ENCODE results near the gene SLC22A1.

Gene SLC22A1

DNA sequence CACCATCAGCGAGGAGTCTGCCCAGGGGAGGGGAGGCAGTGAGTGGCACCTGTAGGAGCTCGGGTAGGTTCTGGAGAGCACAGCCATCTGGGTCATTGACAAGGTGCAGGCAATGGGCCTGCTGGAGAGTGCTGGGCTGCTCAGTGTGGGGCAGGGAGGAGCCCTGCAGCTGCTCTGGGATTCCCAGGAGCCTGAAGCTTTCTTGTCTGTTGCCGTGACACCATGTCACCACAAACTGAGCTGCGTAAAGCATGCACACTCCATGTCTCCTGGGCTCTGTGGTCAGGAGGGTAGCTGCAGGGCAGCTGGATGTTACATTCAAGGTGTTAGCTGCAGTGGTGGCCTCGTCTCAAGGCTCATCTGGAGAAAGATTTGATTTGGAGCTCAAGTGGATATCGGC, 4.5 kb upstream of the SLC22A1 start:
- TF ChIP-seq, protein P1, sequence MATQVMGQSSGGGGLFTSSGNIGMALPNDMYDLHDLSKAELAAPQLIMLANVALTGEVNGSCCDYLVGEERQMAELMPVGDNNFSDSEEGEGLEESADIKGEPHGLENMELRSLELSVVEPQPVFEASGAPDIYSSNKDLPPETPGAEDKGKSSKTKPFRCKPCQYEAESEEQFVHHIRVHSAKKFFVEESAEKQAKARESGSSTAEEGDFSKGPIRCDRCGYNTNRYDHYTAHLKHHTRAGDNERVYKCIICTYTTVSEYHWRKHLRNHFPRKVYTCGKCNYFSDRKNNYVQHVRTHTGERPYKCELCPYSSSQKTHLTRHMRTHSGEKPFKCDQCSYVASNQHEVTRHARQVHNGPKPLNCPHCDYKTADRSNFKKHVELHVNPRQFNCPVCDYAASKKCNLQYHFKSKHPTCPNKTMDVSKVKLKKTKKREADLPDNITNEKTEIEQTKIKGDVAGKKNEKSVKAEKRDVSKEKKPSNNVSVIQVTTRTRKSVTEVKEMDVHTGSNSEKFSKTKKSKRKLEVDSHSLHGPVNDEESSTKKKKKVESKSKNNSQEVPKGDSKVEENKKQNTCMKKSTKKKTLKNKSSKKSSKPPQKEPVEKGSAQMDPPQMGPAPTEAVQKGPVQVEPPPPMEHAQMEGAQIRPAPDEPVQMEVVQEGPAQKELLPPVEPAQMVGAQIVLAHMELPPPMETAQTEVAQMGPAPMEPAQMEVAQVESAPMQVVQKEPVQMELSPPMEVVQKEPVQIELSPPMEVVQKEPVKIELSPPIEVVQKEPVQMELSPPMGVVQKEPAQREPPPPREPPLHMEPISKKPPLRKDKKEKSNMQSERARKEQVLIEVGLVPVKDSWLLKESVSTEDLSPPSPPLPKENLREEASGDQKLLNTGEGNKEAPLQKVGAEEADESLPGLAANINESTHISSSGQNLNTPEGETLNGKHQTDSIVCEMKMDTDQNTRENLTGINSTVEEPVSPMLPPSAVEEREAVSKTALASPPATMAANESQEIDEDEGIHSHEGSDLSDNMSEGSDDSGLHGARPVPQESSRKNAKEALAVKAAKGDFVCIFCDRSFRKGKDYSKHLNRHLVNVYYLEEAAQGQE (IDR thresholded peaks at IDR 0.05; ENCODE audit: insufficient read depth in 1 of 2, low read depth in 2 of 2, low read length in 2 of 2) = no peak
- TF ChIP-seq TAF1 (IDR thresholded peaks at IDR 0.05; ENCODE audit: borderline replicate concordance, insufficient read depth, low read length) (no peak), POLR2AphosphoS5 (IDR thresholded peaks at IDR 0.05; ENCODE audit: low read depth, low read length) (no peak), SIN3A (IDR thresholded peaks at IDR 0.05; ENCODE audit: borderline replicate concordance, insufficient read depth, low read length) (no peak), FOXP2 (optimal IDR thresholded peaks at IDR 0.05; ENCODE audit: borderline replicate concordance, extremely low read depth, extremely low read length, insufficient read depth) (no peak)

DNA sequence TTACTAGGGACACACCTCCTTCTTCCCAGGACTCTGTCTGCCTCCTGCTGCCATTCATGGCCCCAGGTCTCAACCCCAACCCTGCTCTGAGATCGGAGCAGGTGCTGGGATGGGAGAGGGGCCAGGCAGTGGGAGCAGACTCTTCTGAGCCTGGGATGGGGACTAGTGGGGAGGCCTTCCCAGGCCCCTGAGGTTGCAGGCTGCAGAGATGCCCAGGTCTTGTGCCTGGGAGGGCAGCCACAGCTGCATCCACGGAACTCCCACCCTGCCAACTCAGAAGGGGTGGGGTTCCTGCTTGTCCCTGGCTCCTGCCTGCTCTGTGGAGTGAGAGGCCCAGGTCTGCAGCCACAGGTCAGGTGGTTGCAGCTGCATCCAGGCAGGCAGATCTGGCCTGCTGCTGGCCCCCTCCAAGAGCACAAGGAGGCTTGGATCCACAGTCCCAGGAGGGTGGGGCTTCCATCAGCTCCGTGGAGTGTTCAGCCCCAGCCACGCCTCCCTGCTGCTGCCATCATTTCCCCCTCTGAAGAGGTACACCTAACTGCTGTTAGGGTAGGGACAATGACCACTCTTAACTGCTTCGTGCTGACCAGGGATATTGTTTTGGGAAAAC, 2.9 kb upstream of the SLC22A1 start:
- TF ChIP-seq SIN3A (IDR thresholded peaks at IDR 0.05; ENCODE audit: borderline replicate concordance, insufficient read depth, low read length) (no peak), TAF1 (IDR thresholded peaks at IDR 0.05; ENCODE audit: borderline replicate concordance, insufficient read depth, low read length) (no peak), POLR2AphosphoS5 (IDR thresholded peaks at IDR 0.05; ENCODE audit: low read depth, low read length) (no peak)

DNA sequence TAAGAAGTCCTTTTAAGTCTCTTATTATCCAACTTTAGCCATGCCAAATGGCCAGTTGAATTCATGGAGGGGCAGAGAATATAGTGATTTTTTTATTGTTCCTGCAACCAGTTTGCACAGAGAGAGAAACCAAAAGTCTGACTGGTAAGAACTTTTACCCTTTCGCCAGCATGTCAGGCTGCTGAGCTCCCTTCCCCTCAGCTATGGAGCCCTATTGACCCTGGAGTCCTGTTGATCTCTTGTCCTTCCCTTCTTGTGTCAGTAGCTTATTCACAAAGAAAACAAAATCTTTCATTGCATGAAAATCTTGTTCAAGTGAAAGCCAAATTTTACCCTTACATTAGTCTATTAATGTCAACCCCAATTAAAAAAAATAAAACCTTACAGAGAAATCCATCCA, 1.5 kb upstream of the SLC22A1 start:
- TF ChIP-seq, protein P1 (IDR thresholded peaks at IDR 0.05; ENCODE audit: insufficient read depth in 1 of 2, low read depth in 2 of 2, low read length in 2 of 2) = no peak
- no peak for TF ChIP-seq SIN3A (IDR thresholded peaks at IDR 0.05; ENCODE audit: borderline replicate concordance, insufficient read depth, low read length)
- no peak for TF ChIP-seq POLR2AphosphoS5 (IDR thresholded peaks at IDR 0.05; ENCODE audit: low read depth, low read length)
- TF ChIP-seq FOXP2 (optimal IDR thresholded peaks at IDR 0.05; ENCODE audit: borderline replicate concordance, extremely low read depth, extremely low read length, insufficient read depth) = no peak
- TF ChIP-seq TAF1 (IDR thresholded peaks at IDR 0.05; ENCODE audit: borderline replicate concordance, insufficient read depth, low read length) = no peak

DNA sequence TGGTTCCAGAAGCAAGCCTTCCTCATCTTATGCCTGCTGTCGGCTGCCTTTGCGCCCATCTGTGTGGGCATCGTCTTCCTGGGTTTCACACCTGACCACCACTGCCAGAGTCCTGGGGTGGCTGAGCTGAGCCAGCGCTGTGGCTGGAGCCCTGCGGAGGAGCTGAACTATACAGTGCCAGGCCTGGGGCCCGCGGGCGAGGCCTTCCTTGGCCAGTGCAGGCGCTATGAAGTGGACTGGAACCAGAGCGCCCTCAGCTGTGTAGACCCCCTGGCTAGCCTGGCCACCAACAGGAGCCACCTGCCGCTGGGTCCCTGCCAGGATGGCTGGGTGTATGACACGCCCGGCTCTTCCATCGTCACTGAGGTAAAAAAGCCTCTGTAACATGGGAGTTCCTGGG, 366 bp downstream of the SLC22A1 start:
- TF ChIP-seq FOXP2 (optimal IDR thresholded peaks at IDR 0.05; ENCODE audit: borderline replicate concordance, extremely low read depth, extremely low read length, insufficient read depth) (no peak), POLR2AphosphoS5 (IDR thresholded peaks at IDR 0.05; ENCODE audit: low read depth, low read length) (no peak), TAF1 (IDR thresholded peaks at IDR 0.05; ENCODE audit: borderline replicate concordance, insufficient read depth, low read length) (no peak)
- TF ChIP-seq, protein P1 (IDR thresholded peaks at IDR 0.05; ENCODE audit: insufficient read depth in 1 of 2, low read depth in 2 of 2, low read length in 2 of 2) = no peak

DNA sequence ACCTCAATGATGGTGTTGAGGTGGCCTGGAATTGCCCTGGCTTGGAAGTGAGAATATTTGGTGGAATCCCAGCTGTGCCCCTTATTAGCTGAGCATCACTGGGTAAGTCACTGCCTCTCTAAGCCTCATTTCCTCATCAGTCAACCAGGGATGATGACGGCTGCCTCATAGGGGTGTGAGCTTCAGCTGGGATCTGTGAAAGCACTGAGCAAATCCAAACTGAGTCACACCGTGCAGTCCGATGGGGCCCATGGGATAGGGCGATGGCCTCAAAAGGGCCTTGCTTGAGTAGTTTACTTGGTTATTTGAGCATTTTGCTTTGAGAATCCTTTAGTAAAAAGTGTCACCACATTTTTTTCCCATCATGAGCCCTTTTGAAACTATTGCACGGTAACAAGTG, 1.1 kb downstream of the SLC22A1 start:
- TF ChIP-seq, protein P1 (IDR thresholded peaks at IDR 0.05; ENCODE audit: insufficient read depth in 1 of 2, low read depth in 2 of 2, low read length in 2 of 2) = no peak
- TF ChIP-seq TAF1 (IDR thresholded peaks at IDR 0.05; ENCODE audit: borderline replicate concordance, insufficient read depth, low read length) (no peak), SIN3A (IDR thresholded peaks at IDR 0.05; ENCODE audit: borderline replicate concordance, insufficient read depth, low read length) (no peak), FOXP2 (optimal IDR thresholded peaks at IDR 0.05; ENCODE audit: borderline replicate concordance, extremely low read depth, extremely low read length, insufficient read depth) (no peak), POLR2AphosphoS5 (IDR thresholded peaks at IDR 0.05; ENCODE audit: low read depth, low read length) (no peak)
